HG02610 (cell line): ENCODE measurements around the gene TVP23A.
"Not testable (repeated sequence)": the region's sequence is repeated elsewhere in the genome, so short reads cannot be mapped to it uniquely, and the experiment has no call there.

Experiments used
- ATAC-seq: cut with Tn5 transposase; IDR thresholded peaks from one replicate; pipeline ENCODE4 v1.9.1; 2021; ENCODE audit warnings: mild to moderate bottlenecking, moderate library complexity; ENCODE audit not compliant: unreplicated experiment

TVP23A gene

GRCh38 chr16:10836174-10836853 lies 17.7 kb upstream of the TVP23A start:
- ATAC-seq, result no peak

GRCh38 chr16:10835281-10835931 lies 16.8 kb upstream of the TVP23A start:
- peak; percentile 53 for ATAC-seq

- ATAC-seq, result no peak
Observed at GRCh38 chr16:10834766-10835165, 16.2 kb upstream of the TVP23A start.

- ATAC-seq, result no peak
Observed at GRCh38 chr16:10834130-10834529, 15.5 kb upstream of the TVP23A start.

- peak; percentile 31 for ATAC-seq
Observed at GRCh38 chr16:10833271-10833670, 14.7 kb upstream of the TVP23A start.

GRCh38 chr16:10831894-10832886 lies 13.6 kb upstream of the TVP23A start:
- peak; percentile 30 for ATAC-seq

- ATAC-seq, result not testable (repeated sequence)
Observed at GRCh38 chr16:10830240-10830639, 11.6 kb upstream of the TVP23A start.

GRCh38 chr16:10829390-10830098 lies 10.9 kb upstream of the TVP23A start:
- ATAC-seq, result not testable (repeated sequence)

- no peak for ATAC-seq
Observed at GRCh38 chr16:10828851-10829366, 10.3 kb upstream of the TVP23A start.

- no peak for ATAC-seq
Observed at GRCh38 chr16:10827691-10828341, 9.2 kb upstream of the TVP23A start.

GRCh38 chr16:10824111-10824893 lies 5.7 kb upstream of the TVP23A start:
- no peak for ATAC-seq

- ATAC-seq, result no peak
Observed at GRCh38 chr16:10822702-10823101, 4.1 kb upstream of the TVP23A start.

GRCh38 chr16:10820546-10820945 lies 2.0 kb upstream of the TVP23A start:
- no peak for ATAC-seq

- no peak for ATAC-seq
Observed at GRCh38 chr16:10817514-10817913, 1.1 kb downstream of the TVP23A start.

GRCh38 chr16:10813099-10813455 lies 5.5 kb downstream of the TVP23A start:
- no peak for ATAC-seq

- ATAC-seq, result peak; percentile 80
Observed at GRCh38 chr16:10812312-10813098, 6.1 kb downstream of the TVP23A start.

- ATAC-seq, result no peak
Observed at GRCh38 chr16:10809706-10810105, 8.9 kb downstream of the TVP23A start.

GRCh38 chr16:10808850-10809249 lies 9.7 kb downstream of the TVP23A start:
- ATAC-seq, result no peak

- ATAC-seq, result no peak
Observed at GRCh38 chr16:10808218-10808617, 10.4 kb downstream of the TVP23A start.
